Esophagus squamous epithelium (tissue), 5 donors: ENCODE measurements around the gene ST8SIA6. TPM values are rescaled to one million over a fixed set of nuclear protein-coding genes. Genes with fewer than 3 reads are reported as not detected.

ENCODE experiments used
- DNase-seq: peaks from one replicate; lab custom pipeline; 2025; lab: John Stamatoyannopoulos, UW
- H3K27ac ChIP-seq, 4 donors: fragments of 200-600 bp; sonication (generic); one replicate each; pipeline ENCODE4 v1.5.1; 2016 to 2019; ENCODE audit warnings: mild to moderate bottlenecking in 1 of 4
- H3K27me3 ChIP-seq, 4 donors: fragments of 200-600 bp; sonication (generic); 1 replicate in 3 of 4; 2 replicates in 1 of 4; pipeline versions ENCODE4 v1.5.1 to v1.6.0; 2017 to 2021; ENCODE audit warnings: antibody characterized with exemption in 1 of 4
- H3K36me3 ChIP-seq, 3 donors: fragments of 200-600 bp; sonication (generic); one replicate each; pipeline ENCODE4 v1.5.1; 2016 to 2019
- H3K4me1 ChIP-seq, 3 donors: fragments of 200-600 bp; sonication (generic); one replicate each; pipeline ENCODE4 v1.5.1; 2017 to 2019
- H3K4me3 ChIP-seq, 4 donors: fragments of 200-600 bp; sonication (generic); 1 replicate in 3 of 4; 2 replicates in 1 of 4; pipeline ENCODE4 v1.5.1; 2016 to 2019; ENCODE audit warnings: mild to moderate bottlenecking in 2 of 4, moderate library complexity in 1 of 4
- H3K9me3 ChIP-seq, 3 donors: fragments of 200-600 bp; sonication (generic); one replicate each; pipeline ENCODE4 v1.5.1; 2016 to 2019
- CTCF ChIP-seq, 6 experiments: fragments of 450-650 bp in 4 of 6; fragments of 200-600 bp in 2 of 6; sonication (generic) in 2 of 6; IDR thresholded peaks; one replicate each; pipeline ENCODE4 v1.5.1; 2016 to 2019; ENCODE audit warnings: antibody characterized with exemption in 6 of 6, mild to moderate bottlenecking in 4 of 6, moderate library complexity in 4 of 6
- POLR2A ChIP-seq, 4 donors: fragments of 450-650 bp; IDR thresholded peaks; one replicate each; pipeline ENCODE4 v1.6.1; 2017; ENCODE audit warnings: antibody characterized with exemption in 4 of 4, mild to moderate bottlenecking in 4 of 4, moderate library complexity in 3 of 4
- WGBS, 2 donors: methylation state at CpG; one replicate each; pipeline ENCODE4 v1.1.5; 2018; 5-methylcytosine and 5-hydroxymethylcytosine counted together
- intact Hi-C: fragments of 100-400 bp; cut with DNase I; formaldehyde crosslinking; loops from one replicate; pipeline ENCODE4 v1.15.0; 2022
- total RNA-seq, 4 donors: library from RNA; depleted of rRNA; stranded (reverse); fragments of >200 nt; gene quantifications; one replicate each; pipeline ENCODE4 v1.1.0, GENCODE V29; 2016
- donor health status: DM: yes; HTN: yes; CAD: no.

Gene ST8SIA6
- total RNA-seq, 4 donors from 2014 or later = 0.53 to 2.3 (median 1.2) TPM

- 87 to 92% methylated on average over 3 of the region's 3 CpGs for WGBS, 2 donors
- H3K9me3 ChIP-seq = no peaks in the 10 kb centered on the region
- peaks cover 0 to 18% (median 0%) of the 10 kb centered on the region in 4 donors for H3K27me3 ChIP-seq
- H3K36me3 ChIP-seq = no peaks in the 10 kb centered on the region
- no peak overlapping the region for H3K4me3 ChIP-seq
- TF ChIP-seq CTCF (IDR thresholded peaks at IDR 0.05) (no peak), POLR2A (IDR thresholded peaks at IDR 0.05) (no peak)
- DNase-seq = no peak
- peaks cover 0 to 5% (median 0%) of the 10 kb centered on the region in 3 donors for H3K4me1 ChIP-seq
- intact Hi-C loops = no loop called here
- H3K27ac ChIP-seq = no peak overlapping the region
Measured at GRCh38 chr10:17396004-17396403, 58.4 kb downstream of the ST8SIA6 start.

GRCh38 chr10:17394854-17395253 lies 59.5 kb downstream of the ST8SIA6 start:
- Histone ChIP-seq H3K27me3 (peaks cover 0 to 22% (median 0%) of the 10 kb centered on the region in 4 donors), H3K27ac (no peak overlapping the region), H3K9me3 (no peaks in the 10 kb centered on the region), H3K4me1 (peaks cover 0 to 5% (median 0%) of the 10 kb centered on the region in 3 donors), H3K4me3 (no peak overlapping the region), H3K36me3 (no peaks in the 10 kb centered on the region)
- DNase-seq = no peak
- no peak for TF ChIP-seq CTCF (IDR thresholded peaks at IDR 0.05)
- no peak for TF ChIP-seq POLR2A (IDR thresholded peaks at IDR 0.05)
- intact Hi-C loops = no loop called here
- WGBS, 2 donors = 30 to 43% methylated on average over 6 of the region's 6 CpGs

- DNase-seq = no peak
- no peak overlapping the region for H3K4me3 ChIP-seq
Measured at GRCh38 chr10:17387861-17388503, 66.4 kb downstream of the ST8SIA6 start.

GRCh38 chr10:17386616-17387075 lies 67.7 kb downstream of the ST8SIA6 start:
- Histone ChIP-seq H3K9me3 (no peaks in the 10 kb centered on the region), H3K27ac (no peak overlapping the region), H3K27me3 (peaks cover 0 to 10% (median 0%) of the 10 kb centered on the region in 4 donors), H3K36me3 (no peaks in the 10 kb centered on the region), H3K4me1 (peaks cover 0 to 45% (median 9%) of the 10 kb centered on the region in 3 donors), H3K4me3 (no peak overlapping the region)
- 92 to 97% methylated on average over 14 to 15 of the region's 15 CpGs for WGBS, 2 donors
- intact Hi-C loops = no loop called here
- DNase-seq = no peak
- no peak for TF ChIP-seq POLR2A (IDR thresholded peaks at IDR 0.05)
- no peak for TF ChIP-seq CTCF (IDR thresholded peaks at IDR 0.05)

More at GRCh38 chr10:17387861-17388503, 66.4 kb downstream of the ST8SIA6 start:
- H3K9me3 ChIP-seq = no peaks in the 10 kb centered on the region
- TF ChIP-seq POLR2A (IDR thresholded peaks at IDR 0.05) = no peak
- no peak for TF ChIP-seq CTCF (IDR thresholded peaks at IDR 0.05)
- no peak overlapping the region for H3K27ac ChIP-seq
- WGBS, 2 donors = 29 to 36% methylated on average over 6 of the region's 6 CpGs
- intact Hi-C loops = no loop called here
- peaks cover 0 to 42% (median 5%) of the 10 kb centered on the region in 3 donors for H3K4me1 ChIP-seq
- H3K36me3 ChIP-seq = no peaks in the 10 kb centered on the region
- H3K27me3 ChIP-seq = peaks cover 0 to 13% (median 0%) of the 10 kb centered on the region in 4 donors

- Histone ChIP-seq H3K9me3 (no peaks in the 10 kb centered on the region), H3K27ac (no peak overlapping the region), H3K27me3 (peaks cover 0 to 10% (median 0%) of the 10 kb centered on the region in 4 donors), H3K4me3 (no peak overlapping the region), H3K4me1 (peaks cover 0 to 52% (median 14%) of the 10 kb centered on the region in 3 donors), H3K36me3 (no peaks in the 10 kb centered on the region)
- no peak for DNase-seq
- intact Hi-C loops = no loop called here
- no peak for TF ChIP-seq POLR2A (IDR thresholded peaks at IDR 0.05)
- TF ChIP-seq CTCF (IDR thresholded peaks at IDR 0.05) = no peak
- 88% methylated on average over 14 of the region's 18 CpGs; no CpG with 5 or more reads in 1 of the 2 donors for WGBS, 2 donors
Measured at GRCh38 chr10:17386021-17386420, 68.4 kb downstream of the ST8SIA6 start.
